IPS DF 4.7 (cell line): ENCODE data around the gene KRTAP5-2.

Experiments used
- DNase-seq: peaks from one replicate; pipeline ENCODE4 v3.0.0-alpha.2; 2013; ENCODE audit warnings: low spot score; ENCODE audit errors: extremely low read depth

Gene KRTAP5-2

DNA sequence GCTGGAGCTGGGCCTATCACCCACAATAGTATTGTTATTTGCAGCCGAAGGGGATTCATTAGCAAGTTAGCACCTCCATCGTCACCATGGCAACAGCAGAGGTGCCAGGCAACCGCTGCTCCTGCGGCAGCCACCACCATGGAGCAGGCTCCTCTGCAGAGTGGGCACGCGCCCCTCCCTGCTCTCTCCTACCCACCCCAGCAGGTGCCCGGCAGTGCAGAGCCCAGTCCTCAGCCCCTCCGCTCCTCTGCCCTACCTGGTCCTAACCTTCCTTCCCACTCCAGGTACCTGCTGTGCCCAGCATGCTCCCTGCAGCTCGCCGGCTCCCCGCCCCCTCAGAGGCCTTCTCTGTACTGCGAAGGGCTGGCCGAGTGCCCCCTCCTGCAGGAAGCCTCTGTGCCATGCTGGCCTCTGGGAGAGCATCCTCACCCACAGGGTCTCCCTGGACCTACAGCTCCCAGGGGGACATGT lies 29.6 kb downstream of the KRTAP5-2 start:
- no peak for DNase-seq

DNA sequence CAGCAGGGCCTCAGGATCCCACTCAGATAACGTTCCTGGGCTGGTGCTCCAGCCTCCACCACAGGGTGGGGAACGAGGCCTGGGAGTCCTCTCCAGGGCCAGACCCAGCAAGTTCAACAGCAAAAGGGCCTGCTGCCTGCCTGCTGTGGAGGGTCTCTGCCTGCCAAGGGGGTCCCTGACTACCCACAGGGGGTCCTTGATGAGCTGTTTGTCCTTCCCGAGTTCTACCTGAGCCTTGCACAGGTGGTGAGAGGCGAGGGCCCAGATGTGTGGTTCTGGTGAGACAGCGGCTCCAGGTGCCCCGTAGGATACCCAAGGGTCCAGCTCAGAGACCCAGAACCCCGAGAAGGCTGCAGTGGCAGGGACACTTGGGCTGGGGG lies 30.4 kb downstream of the KRTAP5-2 start:
- DNase-seq, result no peak

DNA sequence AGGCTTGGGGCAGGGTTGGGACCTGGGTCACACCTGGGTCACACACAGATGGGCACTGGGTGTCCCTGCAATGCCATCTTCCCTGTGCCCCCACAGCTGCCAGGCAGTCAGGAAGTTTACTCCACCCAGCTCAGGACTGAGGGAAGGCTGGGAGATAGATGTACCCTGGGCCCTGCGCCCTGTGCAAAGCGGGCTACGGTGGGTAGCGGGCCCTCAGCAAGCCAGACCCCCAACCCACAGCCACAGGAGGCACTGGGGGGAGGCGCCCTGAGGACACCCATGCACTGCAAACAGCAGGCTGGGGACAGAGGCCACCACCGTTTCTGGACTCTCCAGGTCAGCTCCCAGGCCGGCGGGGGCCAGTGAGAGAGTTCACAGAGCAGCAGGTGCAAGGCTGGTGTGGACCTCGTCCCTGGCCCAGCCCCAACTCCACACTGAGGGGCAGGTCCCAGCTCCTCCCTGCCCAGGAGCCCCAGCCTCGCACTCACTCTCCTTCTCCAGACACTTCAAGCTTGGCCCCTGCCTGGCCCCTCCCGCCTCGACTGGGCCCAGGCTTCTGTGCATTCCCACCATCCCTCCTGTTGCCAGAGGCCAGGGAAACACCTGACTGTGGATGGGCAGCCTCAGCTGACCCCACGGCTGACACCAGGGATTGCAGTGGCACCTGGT lies 30.9 kb downstream of the KRTAP5-2 start:
- no peak for DNase-seq

DNA sequence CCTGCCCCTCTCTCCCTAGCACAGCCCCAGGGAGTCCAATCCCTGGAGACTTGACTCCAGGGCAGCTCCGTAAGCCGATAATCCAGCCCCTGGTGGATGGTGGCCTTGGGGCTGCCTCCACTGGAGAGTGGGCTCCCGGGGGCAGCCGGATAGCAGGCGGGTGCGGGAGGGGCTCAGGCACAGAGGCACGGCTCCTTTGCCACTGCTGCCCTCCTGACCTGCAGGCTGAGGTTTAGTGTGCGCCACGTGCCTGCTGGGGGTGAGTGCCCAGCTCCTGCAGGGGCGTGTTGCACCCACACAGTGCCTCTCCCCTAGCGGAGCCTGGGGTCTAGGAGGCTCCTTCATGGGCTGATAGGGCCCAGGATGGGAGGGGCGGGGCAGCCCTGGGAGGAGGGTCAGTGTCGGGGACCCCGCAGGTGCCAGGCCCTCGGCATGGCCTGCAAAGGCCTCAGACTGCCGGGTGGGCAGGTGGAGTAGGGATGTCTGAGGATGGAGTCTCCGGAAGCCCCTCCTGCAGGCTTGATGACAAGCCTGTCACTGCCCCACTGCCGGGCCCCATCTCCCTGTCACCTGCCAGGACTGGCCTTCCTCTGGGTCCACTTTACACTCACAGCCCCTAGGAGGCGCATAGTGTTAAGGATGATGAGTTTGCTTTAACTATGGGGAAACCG lies 31.6 kb downstream of the KRTAP5-2 start:
- no peak for DNase-seq

DNA sequence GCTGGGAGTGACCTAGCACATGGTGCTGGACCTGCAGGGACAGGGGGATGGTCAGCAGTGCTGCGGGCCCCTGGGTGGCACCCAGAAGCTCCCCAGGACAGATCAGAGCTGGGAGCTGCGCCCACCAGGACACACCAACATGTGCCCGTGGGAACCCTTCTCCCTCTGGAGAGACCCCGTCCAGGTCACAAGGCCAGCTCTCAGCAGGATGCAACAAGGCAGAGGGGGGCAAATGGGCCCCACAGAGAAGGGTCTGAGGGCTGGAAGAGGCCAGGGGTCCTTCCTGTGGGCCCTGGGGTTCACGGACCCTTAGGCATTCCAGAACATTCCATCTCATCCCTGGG lies 32.2 kb downstream of the KRTAP5-2 start:
- DNase-seq, result no peak

DNA sequence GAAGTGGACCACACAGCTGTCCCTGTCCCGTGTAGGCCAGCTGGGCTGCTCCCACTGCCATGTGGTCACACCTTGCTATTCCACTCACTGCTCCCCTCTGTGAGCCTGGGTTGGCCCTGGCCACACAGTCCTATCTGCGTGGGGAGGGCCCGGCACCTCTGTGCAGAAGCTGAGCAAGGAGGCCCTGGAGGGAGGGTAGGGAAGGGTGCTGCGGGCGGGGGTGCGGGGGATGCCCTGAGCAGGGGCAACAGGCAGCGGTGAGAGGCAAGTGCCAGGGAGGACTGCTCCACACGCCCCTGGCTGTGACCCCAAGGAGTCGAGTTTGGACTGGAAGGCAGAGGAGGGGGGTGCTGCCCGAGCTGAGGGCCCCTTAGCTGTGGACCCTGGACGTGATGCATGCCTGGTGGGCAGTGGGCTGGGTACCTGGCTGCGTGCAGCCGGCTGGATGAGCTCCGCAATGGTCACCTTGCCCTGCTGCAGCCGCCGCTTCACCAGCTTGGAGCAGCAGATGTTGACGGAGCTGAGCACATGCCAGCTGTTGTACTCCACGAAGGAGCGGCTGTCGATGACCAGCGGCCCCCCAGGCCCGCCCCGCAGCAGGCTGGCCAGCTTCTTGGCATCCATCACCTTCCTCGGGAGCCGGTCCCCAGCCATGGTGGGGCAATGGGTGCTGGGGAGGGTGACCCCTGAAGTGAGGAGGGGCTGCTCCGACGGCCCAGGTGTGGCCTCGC lies 32.8 kb downstream of the KRTAP5-2 start:
- DNase-seq, result no peak

DNA sequence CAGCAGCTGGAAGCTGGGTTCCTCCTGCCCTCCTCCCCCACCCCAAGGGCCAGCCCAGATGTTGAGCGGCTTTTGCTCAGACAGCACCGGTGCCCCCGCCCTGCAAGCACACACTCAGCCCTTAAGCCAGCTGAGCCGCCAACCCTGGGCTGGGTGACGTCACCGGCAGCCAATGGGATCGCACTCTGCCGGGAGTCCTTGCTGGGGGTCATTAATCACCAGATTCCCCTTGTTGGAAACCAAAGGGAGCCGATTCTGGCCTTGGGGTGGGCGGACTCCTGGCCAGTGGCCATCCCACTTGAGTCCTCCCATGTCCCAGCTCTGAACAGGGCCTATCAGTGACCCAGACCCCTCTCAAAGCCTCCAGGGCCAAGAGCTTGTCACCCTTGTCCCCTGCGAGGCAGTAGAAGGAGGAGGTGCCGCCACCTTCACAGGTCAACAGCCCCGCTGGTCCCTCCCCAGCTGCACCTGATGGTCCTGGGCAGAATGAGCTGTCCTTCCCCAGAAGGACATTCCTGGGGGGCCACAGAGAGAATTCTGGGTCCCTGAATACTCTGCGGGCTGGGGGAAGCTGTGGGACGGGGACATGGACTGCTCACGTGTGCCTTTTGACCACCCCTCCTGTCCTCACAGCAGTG lies 33.4 kb downstream of the KRTAP5-2 start:
- no peak for DNase-seq

DNA sequence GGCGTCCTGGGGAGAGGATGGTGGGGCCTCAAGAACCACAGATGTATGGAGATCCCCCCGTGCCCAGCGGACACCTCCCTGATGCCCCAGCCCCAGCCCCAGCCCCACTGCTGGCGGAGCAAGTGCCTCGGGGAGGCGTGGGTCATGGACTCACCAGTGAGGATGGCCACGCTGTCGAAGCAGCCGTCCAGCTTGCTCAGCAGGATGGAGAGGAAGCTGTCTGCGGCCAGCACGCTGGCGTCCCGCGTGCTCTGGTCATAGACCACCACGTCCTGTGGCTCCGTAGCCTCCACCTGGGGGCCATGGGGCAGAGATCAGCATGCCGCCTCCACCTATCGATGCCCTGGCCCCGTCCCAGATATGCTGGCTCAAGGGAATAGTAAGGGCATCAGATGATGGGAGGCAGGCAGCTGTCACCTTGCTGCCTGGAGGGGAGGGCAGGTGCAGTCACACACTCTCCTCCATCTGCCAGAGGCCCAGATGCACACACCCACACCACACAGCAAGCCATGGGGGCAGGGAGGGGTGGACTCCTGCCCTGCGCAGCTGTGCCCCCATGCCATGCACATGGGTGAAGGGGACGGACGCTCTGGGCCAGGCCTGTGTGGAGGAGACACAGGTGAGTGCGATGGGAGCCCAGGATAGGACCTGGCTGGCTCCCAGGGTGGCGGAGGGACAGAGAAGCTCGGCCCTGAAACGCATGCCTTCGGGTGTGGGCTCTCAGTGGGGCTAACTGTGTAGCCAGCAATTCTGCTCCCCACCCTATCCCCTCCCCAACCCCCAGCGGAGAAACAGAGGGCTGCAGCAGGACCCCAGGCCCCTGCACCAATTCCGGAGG lies 34.2 kb downstream of the KRTAP5-2 start:
- DNase-seq, result no peak

DNA sequence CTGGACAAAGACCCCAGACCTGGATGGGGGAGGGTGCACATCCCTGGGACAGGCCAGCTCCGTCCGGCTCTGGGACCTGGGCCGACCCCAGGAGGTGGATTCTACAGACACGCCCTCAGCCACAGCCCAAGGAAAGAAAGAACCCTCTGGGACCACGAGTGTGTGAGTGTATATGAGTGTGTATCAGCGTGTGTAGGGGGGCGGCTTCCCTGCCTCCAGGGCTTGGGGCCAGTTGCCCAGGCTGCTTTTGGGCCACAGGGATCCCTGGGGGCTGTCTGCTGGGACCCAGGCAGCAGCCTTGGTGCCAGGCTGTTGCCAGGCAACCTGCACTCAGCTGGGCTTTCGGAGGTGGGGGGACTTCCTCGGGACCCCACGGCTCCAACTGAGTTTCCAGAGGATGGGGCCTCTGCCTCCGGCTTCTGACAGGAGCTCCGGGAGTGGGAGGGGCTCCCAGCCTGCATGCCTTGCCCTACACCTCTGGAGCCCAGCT lies 34.9 kb downstream of the KRTAP5-2 start:
- DNase-seq, result no peak

DNA sequence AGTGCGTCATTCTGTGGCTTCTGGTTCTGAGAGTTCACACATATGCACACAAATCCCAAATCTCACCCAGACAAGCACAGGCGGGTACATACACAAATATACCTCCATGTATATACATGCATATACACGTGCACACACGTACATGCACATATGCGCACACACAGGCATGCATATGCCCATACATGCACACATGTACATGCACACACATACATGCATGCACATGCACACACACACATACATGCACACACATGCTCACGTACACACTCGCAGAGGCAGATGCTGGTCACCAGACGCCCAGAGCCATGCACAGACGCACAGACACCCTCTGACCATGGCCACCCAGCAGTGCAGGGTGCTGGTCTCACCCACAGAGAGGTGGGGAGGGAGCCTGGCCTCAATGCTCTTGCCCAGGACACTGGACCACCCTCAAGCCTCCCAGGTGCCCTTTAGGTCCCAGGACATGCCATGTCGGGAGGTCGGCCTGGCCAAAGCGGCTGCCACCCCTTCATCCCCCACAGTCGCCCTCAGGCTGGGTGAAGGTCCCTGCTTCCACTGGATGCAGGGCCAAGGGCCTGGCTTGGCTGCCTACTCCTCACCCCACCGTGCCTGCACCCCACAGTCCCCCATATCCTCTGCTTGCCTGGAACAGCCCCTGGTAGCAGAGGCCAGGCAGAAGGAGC lies 35.5 kb downstream of the KRTAP5-2 start:
- no peak for DNase-seq

DNA sequence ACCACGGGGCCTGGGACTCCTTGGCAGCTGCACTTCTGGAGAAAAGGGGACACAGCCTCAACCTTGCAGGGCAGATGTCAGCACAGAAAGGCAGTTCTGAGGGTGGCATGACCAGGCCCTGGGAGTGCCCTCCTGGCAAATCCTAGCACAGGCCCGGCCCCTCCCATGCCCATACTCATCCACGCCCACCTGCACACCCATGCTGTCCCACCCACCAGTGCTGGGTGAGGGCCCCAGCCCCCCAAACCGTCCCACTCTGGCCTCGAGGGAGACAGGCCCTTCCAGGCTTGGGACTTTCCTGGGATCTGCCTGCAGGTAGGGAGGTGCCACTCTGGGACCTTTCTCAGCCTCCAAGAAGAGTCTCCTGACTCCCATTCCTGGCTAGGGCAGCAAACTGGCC lies 36.1 kb downstream of the KRTAP5-2 start:
- no peak for DNase-seq

DNA sequence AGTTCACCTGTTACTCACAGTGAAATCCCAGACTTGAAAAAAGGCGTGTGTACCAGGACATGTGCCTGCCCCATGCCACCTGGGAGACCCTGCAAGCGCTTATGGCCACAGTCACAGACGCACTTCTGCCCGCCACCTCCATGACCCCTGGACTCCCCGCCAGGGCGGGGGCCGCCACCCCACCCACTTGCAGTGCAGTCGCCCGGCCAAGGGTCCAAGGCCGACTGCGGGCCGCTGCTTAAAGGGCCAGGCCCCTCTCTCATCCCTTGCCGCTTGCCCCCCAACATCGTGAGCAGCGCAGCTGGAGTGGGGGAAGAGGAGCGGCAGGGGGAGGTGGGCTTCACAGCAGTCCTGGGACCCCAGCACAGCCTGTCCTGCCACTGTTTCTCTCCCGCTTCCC lies 36.8 kb downstream of the KRTAP5-2 start:
- DNase-seq, result no peak

DNA sequence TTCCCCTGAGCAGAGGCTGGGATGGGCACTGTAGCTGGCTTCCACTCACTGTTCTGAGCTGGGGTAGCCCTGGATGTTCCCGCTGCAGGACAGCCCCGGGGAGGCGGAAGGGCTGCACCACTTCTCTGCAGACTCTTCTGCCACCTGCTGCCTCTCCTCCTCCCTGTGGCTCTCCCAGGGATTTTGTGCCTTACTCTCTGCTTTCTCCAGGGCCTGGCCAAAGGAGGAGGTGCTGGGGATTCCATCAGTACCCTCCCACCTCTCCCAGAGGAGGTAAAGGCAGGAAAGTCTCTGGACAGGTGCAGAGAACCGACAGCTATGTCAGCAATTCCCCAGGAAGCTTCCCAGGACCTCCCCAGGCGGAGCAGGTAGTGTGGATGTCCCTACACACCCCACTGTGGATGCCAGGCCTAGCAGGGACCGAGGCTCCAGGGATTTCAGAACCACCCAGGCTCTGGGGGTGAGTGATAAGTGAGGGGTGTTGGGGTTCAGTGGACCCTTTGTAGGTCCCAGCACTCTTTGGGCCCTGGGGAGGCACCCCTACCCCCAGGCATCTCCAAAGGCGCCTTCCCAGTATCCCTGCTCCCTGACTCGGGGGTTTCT lies 37.3 kb downstream of the KRTAP5-2 start:
- DNase-seq, result no peak

DNA sequence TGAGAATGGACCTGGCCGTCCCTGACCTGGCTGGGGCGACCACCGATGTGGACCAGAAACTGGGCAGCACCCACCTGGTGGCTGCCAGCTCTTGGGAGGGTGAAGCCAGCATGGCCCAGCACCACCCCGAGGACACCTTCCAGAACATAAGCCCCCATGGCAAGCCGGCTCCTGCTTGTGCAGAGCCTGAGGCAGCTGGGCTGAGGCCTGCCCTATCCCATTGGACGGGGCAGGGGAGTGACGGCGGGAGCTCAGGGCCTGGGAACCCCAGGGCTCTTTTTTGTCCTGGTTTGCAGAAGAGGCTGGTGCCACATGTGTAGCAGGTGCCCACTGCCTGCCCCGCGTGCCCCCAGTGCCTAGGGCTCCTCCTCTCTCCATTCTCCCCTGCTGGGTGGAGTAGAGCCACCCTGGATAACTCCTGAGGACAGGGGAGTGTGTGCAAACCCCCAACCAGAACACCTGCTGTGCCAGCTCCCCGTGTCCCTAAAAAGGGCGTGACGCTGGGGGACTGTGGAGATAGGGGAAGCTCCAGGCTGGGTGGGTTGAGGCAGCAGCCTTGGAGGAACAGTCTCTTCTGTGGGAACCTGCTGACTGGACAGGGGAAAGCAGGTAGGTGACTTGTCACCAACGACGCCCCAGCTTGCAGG lies 38.0 kb downstream of the KRTAP5-2 start:
- no peak for DNase-seq

DNA sequence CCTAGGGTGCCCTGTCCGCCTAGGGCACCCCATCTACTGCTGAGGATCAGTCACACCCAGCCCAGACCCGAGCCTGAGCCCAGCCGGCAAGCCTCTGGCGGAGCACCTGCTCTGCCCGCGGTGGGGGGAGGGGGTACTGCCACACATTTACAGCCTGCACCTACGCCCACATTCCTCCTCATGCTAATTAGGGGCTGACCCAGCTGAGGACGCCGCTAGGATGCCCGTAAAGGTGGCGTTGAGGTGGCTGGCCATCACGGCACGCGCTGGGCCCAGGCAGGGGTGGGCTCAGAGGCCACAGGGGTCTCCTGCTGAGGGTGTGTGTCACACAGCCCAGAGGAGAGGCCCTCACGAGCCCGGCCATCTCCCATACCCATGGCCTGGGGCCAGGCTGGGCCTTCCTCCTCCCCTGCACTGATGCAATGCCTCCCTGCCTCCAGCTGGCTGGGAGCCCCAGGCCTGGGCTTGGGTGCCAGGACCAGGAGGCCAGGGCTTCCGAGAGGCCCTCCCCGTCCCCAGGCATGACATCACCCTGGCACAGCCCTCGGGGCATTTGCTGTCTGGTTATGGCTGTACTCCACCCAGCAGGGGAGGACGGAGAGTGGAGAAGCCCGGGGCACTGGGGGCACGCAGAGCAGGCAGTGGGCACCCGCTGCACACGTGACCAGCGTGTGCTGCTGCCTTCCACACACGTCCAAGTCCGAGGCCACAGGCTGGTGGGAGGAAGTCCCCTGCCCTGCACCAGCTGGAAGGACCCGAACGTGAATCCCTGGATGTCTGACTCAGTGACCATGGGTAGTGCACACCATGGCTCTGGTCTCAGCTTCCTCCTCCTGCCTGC lies 38.8 kb downstream of the KRTAP5-2 start:
- DNase-seq, result no peak

DNA sequence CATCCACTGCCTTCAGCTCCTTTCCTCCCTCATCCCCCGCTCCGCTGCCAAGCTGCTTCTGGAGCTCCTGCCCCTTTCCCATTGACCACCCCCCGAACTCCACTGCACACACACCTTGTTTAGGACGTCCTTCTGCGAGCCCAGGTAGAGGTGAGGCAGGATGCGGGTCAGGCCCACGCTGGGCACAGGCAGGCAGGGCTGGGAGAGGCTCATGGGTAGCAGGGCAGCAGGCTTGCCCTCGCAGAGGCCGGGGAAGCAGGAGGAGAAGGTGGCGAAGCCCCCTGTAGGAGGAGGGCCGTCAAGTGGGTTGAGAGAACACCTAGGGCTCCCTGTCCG lies 39.4 kb downstream of the KRTAP5-2 start:
- DNase-seq, result no peak

DNA sequence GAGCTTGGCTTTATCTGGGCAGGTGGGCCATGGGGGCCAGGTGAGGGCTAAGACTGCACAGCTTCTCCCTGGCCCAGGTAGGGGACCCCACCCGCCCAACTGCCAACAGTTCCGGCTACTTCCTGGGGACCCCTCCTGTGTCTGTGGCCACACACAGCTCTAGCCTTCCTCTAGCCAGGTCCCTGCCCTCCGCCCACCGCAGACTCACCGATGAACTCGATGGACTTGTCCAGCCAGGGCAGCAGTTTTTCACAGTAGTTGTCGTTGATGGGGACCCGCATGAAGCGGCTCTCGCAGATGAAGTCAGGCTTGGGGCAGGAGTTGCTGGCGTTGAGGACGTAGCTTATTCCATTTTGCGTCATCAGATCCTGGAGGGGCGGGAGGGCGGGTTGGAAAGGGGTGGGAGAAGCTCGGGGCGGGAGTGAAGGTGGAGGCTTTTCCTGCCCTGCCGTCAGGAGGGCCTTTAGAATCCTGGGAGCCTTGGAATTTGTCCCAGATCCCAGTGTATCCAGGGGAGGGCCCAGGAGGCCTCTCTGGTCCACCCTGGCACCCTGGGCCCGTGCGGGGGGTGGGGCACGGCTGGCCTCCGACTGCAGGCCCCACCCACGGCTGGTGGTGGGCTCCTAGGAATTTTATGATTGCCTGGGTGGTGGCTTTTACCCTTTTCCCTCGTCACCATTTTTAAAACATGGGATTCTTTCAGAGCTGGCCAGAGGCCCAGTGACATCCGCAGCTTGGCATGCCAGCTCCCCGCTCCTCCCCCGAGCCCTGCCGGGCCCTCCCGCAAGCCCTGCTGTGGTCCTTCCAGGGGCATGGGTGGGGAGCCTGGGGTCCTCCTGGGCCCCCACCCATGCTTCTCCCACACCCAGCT lies 40.0 kb downstream of the KRTAP5-2 start:
- no peak for DNase-seq
